Endothelial cell of umbilical vein (primary cell): ENCODE data around the gene STRN. TPM values are rescaled to one million over a fixed set of nuclear protein-coding genes. Genes with fewer than 3 reads are reported as not detected.
A peak's percentile ranks its signal among the peaks of the same experiment; 100 is the strongest.
"Not testable (repeated sequence)": the region's sequence is repeated elsewhere in the genome, so short reads cannot be mapped to it uniquely, and the experiment has no call there.

ENCODE experiments used
- BruUV-seq: library from RNA; stranded (reverse); fragments of 400-500 nt; replicated peaks from 2 replicates; lab custom pipeline; 2021; lab: Mats Ljungman, UMichigan
- CTCF ChIA-PET: fragments of 300-600, 350-600 bp; sonication (Branson Sonifier 250); formaldehyde crosslinking; loops from one replicate; lab custom pipeline; 2021; ENCODE audit warnings: antibody characterized with exemption, inconsistent platforms; lab: Charles Lee
- POLR2A ChIA-PET: fragments of 300-600, 350-600 bp; sonication (Branson Sonifier 250); formaldehyde crosslinking; loops from one replicate; lab custom pipeline; 2021; ENCODE audit warnings: antibody characterized with exemption, inconsistent platforms; lab: Charles Lee
- DNase-seq: peaks from one replicate; pipeline ENCODE4 v3.0.0-alpha.2; 2011; ENCODE audit warnings: low read depth, low spot score
- FAIRE-seq: peaks from 2 replicates; lab custom pipeline; 2011; peaks lifted over from hg19 to GRCh38; lab: Jason Lieb, UNC
- H2AFZ ChIP-seq: 2 replicates; pipeline ENCODE4 v1.6.0; 2012; ENCODE audit warnings: low read depth, low read length, control low read depth, inconsistent platforms
- H3K27ac ChIP-seq: 2 replicates; pipeline ENCODE4 v1.5.1; 2011; ENCODE audit warnings: low read depth, mild to moderate bottlenecking, control low read depth, low read length, moderate library complexity; ENCODE audit not compliant: insufficient read depth
- H3K27me3 ChIP-seq, 2 experiments: 2 replicates each; pipeline versions ENCODE4 v1.6.0 to v1.6.1; 2011; ENCODE audit warnings: low read length in 2 of 2, mixed read lengths in 1 of 2; ENCODE audit not compliant: control insufficient read depth in 2 of 2, insufficient read depth in 2 of 2
- H3K36me3 ChIP-seq, 2 experiments: 2 replicates in 1 of 2; 3 replicates in 1 of 2; pipeline ENCODE4 v1.5.1; 2011; ENCODE audit warnings: low read length in 2 of 2, mild to moderate bottlenecking in 1 of 2, moderate library complexity in 1 of 2; ENCODE audit not compliant: control insufficient read depth in 2 of 2, insufficient read depth in 2 of 2; ENCODE audit errors: extremely low read depth in 1 of 2
- H3K4me1 ChIP-seq: 3 replicates; pipeline ENCODE4 v1.5.1; 2011; ENCODE audit warnings: mild to moderate bottlenecking, low read length; ENCODE audit not compliant: control insufficient read depth, insufficient read depth; ENCODE audit errors: extremely low read depth
- H3K4me2 ChIP-seq: 2 replicates; pipeline ENCODE4 v1.6.1; 2011; ENCODE audit warnings: low read length, control low read depth, mixed read lengths; ENCODE audit not compliant: insufficient read depth
- H3K4me3 ChIP-seq, 3 experiments: fragments of 200-600 bp in 1 of 3; sonication (generic), shearing (Covaris generic) in 1 of 3; replicated peaks in 1 of 3; 2 replicates each; pipeline ENCODE4 v1.5.1; 2011 to 2016; ENCODE audit warnings: control low read depth in 3 of 3, low read length in 3 of 3, mild to moderate bottlenecking in 2 of 3, inconsistent platforms in 1 of 3, low read depth in 1 of 3, moderate library complexity in 1 of 3; ENCODE audit not compliant: insufficient read depth in 1 of 3
- H3K79me2 ChIP-seq: 2 replicates; pipeline ENCODE4 v1.6.0; 2012; ENCODE audit warnings: low read length, inconsistent platforms; ENCODE audit not compliant: control insufficient read depth, insufficient read depth
- H3K9ac ChIP-seq: replicated peaks from 2 replicates; pipeline ENCODE3; 2011; ENCODE audit warnings: low read length, control low read depth; ENCODE audit not compliant: insufficient read depth; ENCODE audit errors: extremely low read depth
- H3K9me1 ChIP-seq: replicated peaks from 3 replicates; pipeline ENCODE4 v1.6.0; 2011; ENCODE audit warnings: mild to moderate bottlenecking, low read length; ENCODE audit not compliant: control insufficient read depth, insufficient read depth; ENCODE audit errors: extremely low read depth
- H3K9me3 ChIP-seq: replicated peaks from 2 replicates; pipeline ENCODE4 v1.5.1; 2012; ENCODE audit warnings: low read length, inconsistent platforms; ENCODE audit not compliant: control insufficient read depth, insufficient read depth
- H4K20me1 ChIP-seq: replicated peaks from 2 replicates; pipeline ENCODE3; 2011; ENCODE audit warnings: mild to moderate bottlenecking, low read length; ENCODE audit not compliant: control insufficient read depth, insufficient read depth; ENCODE audit errors: extremely low read depth
- FOS ChIP-seq: IDR thresholded peaks from 2 replicates; pipeline ENCODE4 v1.6.1; 2011; ENCODE audit warnings: mild to moderate bottlenecking, low read length, moderate library complexity, borderline replicate concordance; ENCODE audit not compliant: insufficient read depth
- GATA2 ChIP-seq: IDR thresholded peaks from 2 replicates; pipeline ENCODE4 v1.7.0; 2011; ENCODE audit warnings: low read depth, mild to moderate bottlenecking, moderate library complexity, mixed read lengths, low read length; ENCODE audit not compliant: insufficient read length, insufficient read depth
- POLR2AphosphoS5 ChIP-seq: IDR thresholded peaks from 2 replicates; pipeline ENCODE4 v1.6.1; 2012; ENCODE audit warnings: low read depth, mild to moderate bottlenecking, control low read depth, low read length, moderate library complexity; ENCODE audit not compliant: insufficient read depth
- dilution Hi-C: fragments of 300-500 bp; cut with MboI; formaldehyde crosslinking; loops from one replicate; pipeline ENCODE4 v1.15.0; 2019; ENCODE audit warnings: low sequenced_read_pairs; ENCODE audit not compliant: extremely low pct_ligation_motif_present
- intact Hi-C: fragments of 100-400 bp; cut with micrococcal nuclease; formaldehyde crosslinking; loops from one replicate; pipeline ENCODE4 v1.10.0; 2022
- polyA plus RNA-seq, 4 experiments: library from polyadenylated mRNA; depleted of rRNA in 3 of 4; stranded (reverse) in 3 of 4; unstranded in 1 of 4; fragments of >200 nt; gene quantifications; 2 replicates each; pipeline versions ENCODE4 v1.2.1 to v1.2.3, GENCODE V29; 2011 to 2012; ENCODE audit warnings: missing spikeins in 1 of 4
- total RNA-seq: library from RNA; stranded (reverse); gene quantifications from 2 replicates; pipeline ENCODE4 v1.2.3, GENCODE V29; 2021

STRN gene
- total and polyA plus RNA-seq, 2 donors (not counting 3 experiments of a cell fraction or from before 2014, with no cell fraction given) = 6.7 to 33.4 TPM

DNA sequence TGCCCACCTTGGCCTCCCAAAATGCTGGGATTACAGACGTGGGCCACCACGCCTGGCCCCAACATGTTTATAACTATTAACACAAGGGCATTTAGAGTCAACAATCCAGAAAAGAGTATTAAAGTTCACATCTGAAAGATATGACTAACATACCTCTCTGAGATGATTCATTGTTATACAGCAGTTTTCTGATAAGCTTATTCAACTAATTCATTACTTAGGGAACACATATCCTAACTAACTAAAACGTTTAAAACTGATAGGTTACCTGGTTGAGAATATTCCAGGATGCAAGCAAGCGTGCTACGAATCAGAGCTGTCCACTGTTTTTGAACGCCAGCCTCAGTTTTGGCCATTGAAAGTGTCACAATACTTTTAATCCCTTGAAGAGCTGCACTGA is 34.0 kb upstream of the STRN start:
- CTCF ChIA-PET = no interaction called here
- TF ChIP-seq FOS (peak; percentile 61), GATA2 (no peak), POLR2AphosphoS5 (no peak)
- Histone ChIP-seq H3K4me3 (no peak overlapping the region), H3K9ac (no peak overlapping the region), H3K9me3 (no peaks in the 10 kb centered on the region), H3K4me2 (no peak overlapping the region), H3K27me3 (no peaks in the 10 kb centered on the region), H3K27ac (peak overlapping the region; percentile 31), H4K20me1 (no peaks in the 10 kb centered on the region), H2AFZ (no peak overlapping the region), H3K9me1 (no peaks in the 10 kb centered on the region), H3K4me1 (peaks cover 10% of the 10 kb centered on the region), H3K79me2 (no peaks in the 10 kb centered on the region), H3K36me3 (peaks cover 5 to 11% of the 10 kb centered on the region in 2 experiments)
- peak; percentile 24 for DNase-seq
- no TSS peak for BruUV-seq
- dilution Hi-C loops (no loop called here), intact Hi-C loops (no loop called here)
- POLR2A ChIA-PET = no interaction called here
- peak; percentile 67 for FAIRE-seq

DNA sequence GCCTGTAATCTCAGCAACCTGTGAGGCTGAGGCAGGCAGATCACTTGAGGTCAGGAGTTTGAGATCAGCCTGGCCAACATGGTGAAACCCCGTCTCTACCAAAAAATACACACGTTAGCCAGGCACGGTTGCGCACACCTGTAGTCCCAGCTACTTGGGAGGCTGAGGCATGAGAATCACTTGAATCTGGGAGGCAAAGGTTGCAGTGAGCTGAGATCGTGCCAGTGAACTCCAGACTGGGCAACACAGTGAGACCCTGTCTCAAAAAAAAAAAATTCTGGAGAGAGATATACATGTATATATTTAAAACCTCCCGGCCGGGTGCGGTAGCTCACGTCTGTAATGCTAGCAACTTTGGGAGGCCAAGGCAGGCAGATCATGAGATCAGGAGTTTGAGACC is 33.1 kb upstream of the STRN start:
- H2AFZ ChIP-seq, H3K9me3 ChIP-seq, DNase-seq, H3K79me2 ChIP-seq, POLR2A ChIA-PET, H3K36me3 ChIP-seq, FAIRE-seq, dilution Hi-C loops, H3K9ac ChIP-seq, CTCF ChIA-PET, H3K27me3 ChIP-seq, H4K20me1 ChIP-seq, BruUV-seq, intact Hi-C loops, H3K4me1 ChIP-seq, H3K4me2 ChIP-seq, H3K9me1 ChIP-seq, H3K27ac ChIP-seq, H3K4me3 ChIP-seq: not testable (repeated sequence)
